Stimulated activated naive B cell treated with anti-CD40 and anti-IgM and Interleukin-4, amounts not matched to agents 10 μg/mL and 1 μg/mL and 100 μg/mL, for 72 hours (primary cell): Measurements from ENCODE around the gene ARL4A.
A peak's percentile ranks its signal among the peaks of the same experiment; 100 is the strongest.

Source experiments
- ATAC-seq, 2 donors: fragments of 150-1000 bp; cut with Tn5 transposase; replicated peaks; 2 replicates each; pipeline ENCODE4 v1.10.0; 2021; ENCODE audit warnings: moderate library complexity in 1 of 2
- DNase-seq: peaks from one replicate; pipeline ENCODE4 v3.0.0; 2021
- H3K27ac Mint-ChIP-seq: one replicate; pipeline ENCODE4 v1.8.0; 2022; ENCODE audit warnings: mild to moderate bottlenecking, mixed read lengths
- H3K27me3 Mint-ChIP-seq, 2 donors: one replicate each; pipeline ENCODE4 v1.8.0; 2022; ENCODE audit warnings: mixed read lengths in 2 of 2
- H3K36me3 Mint-ChIP-seq, 2 donors: one replicate each; pipeline ENCODE4 v1.8.0; 2022; ENCODE audit warnings: mixed read lengths in 2 of 2, mild to moderate bottlenecking in 1 of 2
- H3K4me1 Mint-ChIP-seq, 2 donors: one replicate each; pipeline ENCODE4 v1.8.0; 2022; ENCODE audit warnings: mixed read lengths in 2 of 2, mild to moderate bottlenecking in 1 of 2
- H3K4me3 Mint-ChIP-seq, 2 donors: one replicate each; pipeline ENCODE4 v1.8.0; 2022; ENCODE audit warnings: mild to moderate bottlenecking in 2 of 2, mixed read lengths in 2 of 2, moderate library complexity in 1 of 2
- H3K9me3 Mint-ChIP-seq, 2 donors: one replicate each; pipeline ENCODE4 v1.8.0; 2022; ENCODE audit warnings: mixed read lengths in 2 of 2, mild to moderate bottlenecking in 1 of 2

The ARL4A gene

DNA sequence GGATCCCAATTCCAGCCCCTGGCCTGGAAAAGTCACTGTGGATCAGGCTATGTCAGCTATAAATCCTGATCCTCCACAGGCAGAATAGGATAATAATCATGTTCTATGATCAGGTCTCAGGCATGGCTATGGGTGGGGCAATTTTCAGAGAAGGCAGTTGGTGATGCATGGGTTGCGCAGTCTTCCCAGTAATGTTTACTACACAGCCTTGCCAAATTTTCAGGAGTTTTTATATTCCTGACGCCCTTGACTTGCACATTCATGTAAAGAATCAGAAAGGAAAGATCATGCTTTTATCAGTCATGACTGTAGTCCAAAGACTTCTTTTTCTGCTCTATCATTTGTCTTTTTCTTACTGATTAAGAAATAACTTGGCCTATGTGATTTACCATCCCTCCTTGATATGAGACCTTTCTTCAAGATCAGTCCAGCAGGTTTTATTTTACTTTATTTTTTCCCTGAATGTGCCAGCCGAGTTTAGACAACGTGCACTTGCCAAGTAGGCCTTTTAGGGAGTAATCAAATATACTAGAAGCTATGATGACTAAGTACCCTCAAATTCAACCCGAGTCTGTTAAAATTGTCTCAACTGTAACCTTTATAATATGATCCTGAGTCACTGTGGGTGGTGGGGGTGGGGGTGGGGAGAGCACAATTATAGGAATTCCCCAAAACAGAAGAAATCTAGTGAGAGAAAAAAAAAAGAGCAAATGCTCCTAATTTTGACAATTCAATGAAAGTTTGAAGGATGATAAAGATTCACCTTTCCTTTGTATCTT, 31.9 kb downstream of the ARL4A start:
- ATAC-seq (peak; percentile 34 to 55), DNase-seq (no peak)
- Mint-ChIP-seq H3K27ac (peak overlapping the region; percentile 48), H3K4me1 (peaks cover 7% of the 10 kb centered on the region in 2 donors), H3K4me3 (no peak overlapping the region), H3K36me3 (peaks cover 0 to 3% of the 10 kb centered on the region in 2 donors), H3K27me3 (no peaks in the 10 kb centered on the region), H3K9me3 (no peaks in the 10 kb centered on the region)

- H3K4me3 Mint-ChIP-seq: peak overlapping the region; percentile 14 to 63
- H3K36me3 Mint-ChIP-seq: peaks cover 0 to 3% of the 10 kb centered on the region in 2 donors
- H3K27ac Mint-ChIP-seq: peak overlapping the region; percentile 48
- no peaks in the 10 kb centered on the region for H3K27me3 Mint-ChIP-seq
- peaks cover 7% of the 10 kb centered on the region in 2 donors for H3K4me1 Mint-ChIP-seq
- no peaks in the 10 kb centered on the region for H3K9me3 Mint-ChIP-seq
- DNase-seq: no peak
- peak in 1 of 2 donors; percentile 52 for ATAC-seq
Observed at GRCh38 chr7:12719981-12720865, 32.8 kb downstream of the ARL4A start.

- ATAC-seq (no peak), DNase-seq (no peak)
- no peaks in the 10 kb centered on the region for H3K27me3 Mint-ChIP-seq
- H3K36me3 Mint-ChIP-seq: peaks cover 0 to 3% of the 10 kb centered on the region in 2 donors
- peaks cover 4 to 7% of the 10 kb centered on the region in 2 donors for H3K4me1 Mint-ChIP-seq
- no peaks in the 10 kb centered on the region for H3K9me3 Mint-ChIP-seq
- no peak overlapping the region for H3K4me3 Mint-ChIP-seq
- H3K27ac Mint-ChIP-seq: no peak overlapping the region
Observed at GRCh38 chr7:12721286-12721830, 33.9 kb downstream of the ARL4A start.

DNA sequence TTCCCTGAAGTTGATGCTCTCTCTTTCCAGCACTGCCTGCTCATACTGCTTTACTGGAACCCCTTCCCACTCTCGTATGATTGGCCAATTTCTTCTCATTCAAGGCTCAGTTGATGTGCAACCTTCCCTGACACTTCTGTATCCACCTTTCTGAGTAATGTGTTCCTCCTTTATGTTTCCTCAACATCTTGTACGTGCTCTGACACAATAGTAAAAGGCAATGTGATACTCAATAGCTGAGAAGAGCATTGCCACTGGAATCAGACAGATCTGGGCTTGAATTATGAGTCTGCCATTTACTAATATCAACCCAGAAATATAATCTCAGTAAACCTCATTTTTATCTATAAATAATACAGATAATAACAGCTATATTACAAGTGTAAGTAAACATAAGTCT, 34.7 kb downstream of the ARL4A start:
- Mint-ChIP-seq H3K27me3 (no peaks in the 10 kb centered on the region), H3K4me3 (no peak overlapping the region), H3K4me1 (peaks cover 4 to 7% of the 10 kb centered on the region in 2 donors), H3K9me3 (no peaks in the 10 kb centered on the region), H3K36me3 (peaks cover 0 to 3% of the 10 kb centered on the region in 2 donors), H3K27ac (peak overlapping the region; percentile 38)
- no peak for DNase-seq
- ATAC-seq: no peak

DNA sequence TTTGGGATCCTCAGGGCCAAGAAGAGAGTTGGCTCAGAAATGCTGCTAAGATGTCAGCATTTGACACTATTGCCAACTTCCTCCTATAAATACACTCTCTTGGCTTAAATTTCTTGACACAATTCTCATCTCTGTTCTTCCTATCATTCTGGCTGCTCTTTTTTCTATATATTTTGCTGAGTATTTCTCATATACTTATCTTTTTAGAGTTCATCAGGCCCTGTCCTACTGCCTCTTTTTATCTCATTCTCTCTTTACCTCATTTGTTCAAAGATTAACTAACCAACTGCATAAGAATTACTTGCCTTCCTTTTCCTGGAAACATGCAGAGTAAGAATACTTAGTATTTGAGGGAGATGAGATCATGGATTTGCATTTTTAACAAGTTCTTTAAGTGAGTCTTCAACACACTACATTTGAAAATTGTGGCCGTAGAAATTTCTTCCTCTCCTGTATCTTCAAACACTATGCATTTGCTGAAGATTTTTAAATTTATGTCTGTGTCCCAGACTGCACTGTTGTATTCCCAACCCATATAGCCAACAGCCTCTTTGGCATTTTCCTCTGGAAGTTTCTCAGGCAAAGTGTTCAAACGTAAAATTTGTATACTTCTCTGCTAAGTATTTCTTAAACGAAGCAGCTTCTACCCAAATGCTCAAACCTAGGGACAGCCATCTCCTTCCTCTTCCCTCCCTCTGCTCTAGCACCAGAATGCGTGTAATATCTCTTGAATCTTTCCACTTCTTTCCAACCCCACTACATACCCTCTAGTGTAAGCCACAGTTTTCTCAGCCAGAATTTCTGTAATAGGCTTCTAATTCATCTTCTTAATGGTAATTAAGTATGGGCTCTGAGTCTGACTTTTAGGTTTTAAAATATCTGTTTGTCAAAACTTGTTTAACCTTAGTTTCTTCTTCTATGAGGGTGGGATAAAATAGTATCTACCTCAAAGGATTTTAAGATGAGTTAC, 35.5 kb downstream of the ARL4A start:
- ATAC-seq: no peak
- Mint-ChIP-seq H3K27ac (no peak overlapping the region), H3K4me3 (no peak overlapping the region)

GRCh38 chr7:12725575-12726316, 38.3 kb downstream of the ARL4A start:
- H3K4me1 Mint-ChIP-seq: peaks cover 0 to 5% of the 10 kb centered on the region in 2 donors
- no peak for ATAC-seq
- H3K9me3 Mint-ChIP-seq: no peaks in the 10 kb centered on the region
- H3K27ac Mint-ChIP-seq: no peak overlapping the region
- DNase-seq: no peak
- no peak overlapping the region for H3K4me3 Mint-ChIP-seq
- no peaks in the 10 kb centered on the region for H3K36me3 Mint-ChIP-seq
- no peaks in the 10 kb centered on the region for H3K27me3 Mint-ChIP-seq

More for the DNA sequence above, 35.5 kb downstream of the ARL4A start:
- no peaks in the 10 kb centered on the region for H3K9me3 Mint-ChIP-seq
- H3K4me1 Mint-ChIP-seq: peaks cover 4 to 7% of the 10 kb centered on the region in 2 donors
- H3K36me3 Mint-ChIP-seq: peaks cover 0 to 3% of the 10 kb centered on the region in 2 donors
- no peaks in the 10 kb centered on the region for H3K27me3 Mint-ChIP-seq
- no peak for DNase-seq

DNA sequence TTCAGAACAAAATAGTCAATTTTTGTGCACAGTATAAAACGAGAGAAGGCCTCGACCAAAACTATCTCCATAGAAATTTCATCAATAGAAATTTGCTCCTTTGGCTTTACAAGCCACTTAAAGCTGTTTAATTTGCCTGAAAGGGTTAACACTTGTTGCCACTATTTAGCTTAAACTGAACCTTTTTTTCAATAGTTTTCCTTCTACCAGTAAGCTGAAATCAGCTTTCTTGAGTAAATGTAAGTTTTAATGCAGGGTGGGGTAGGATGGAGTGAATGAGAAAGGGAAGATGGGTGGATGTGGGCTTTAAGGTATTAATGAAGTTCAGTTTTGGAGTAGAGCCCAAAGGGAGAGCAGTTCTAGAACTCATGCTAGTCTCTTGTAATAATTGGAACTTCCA, 39.5 kb downstream of the ARL4A start:
- DNase-seq (no peak), ATAC-seq (no peak)
- Mint-ChIP-seq H3K27ac (no peak overlapping the region), H3K36me3 (no peaks in the 10 kb centered on the region), H3K9me3 (no peaks in the 10 kb centered on the region), H3K4me3 (no peak overlapping the region), H3K4me1 (peaks cover 6 to 8% of the 10 kb centered on the region in 2 donors), H3K27me3 (no peaks in the 10 kb centered on the region)

GRCh38 chr7:12727455-12728191, 40.2 kb downstream of the ARL4A start:
- H3K9me3 Mint-ChIP-seq: no peaks in the 10 kb centered on the region
- H3K36me3 Mint-ChIP-seq: no peaks in the 10 kb centered on the region
- no peak overlapping the region for H3K4me3 Mint-ChIP-seq
- peaks cover 6 to 9% of the 10 kb centered on the region in 2 donors for H3K4me1 Mint-ChIP-seq
- no peaks in the 10 kb centered on the region for H3K27me3 Mint-ChIP-seq
- no peak overlapping the region for H3K27ac Mint-ChIP-seq
- ATAC-seq (no peak), DNase-seq (no peak)

DNA sequence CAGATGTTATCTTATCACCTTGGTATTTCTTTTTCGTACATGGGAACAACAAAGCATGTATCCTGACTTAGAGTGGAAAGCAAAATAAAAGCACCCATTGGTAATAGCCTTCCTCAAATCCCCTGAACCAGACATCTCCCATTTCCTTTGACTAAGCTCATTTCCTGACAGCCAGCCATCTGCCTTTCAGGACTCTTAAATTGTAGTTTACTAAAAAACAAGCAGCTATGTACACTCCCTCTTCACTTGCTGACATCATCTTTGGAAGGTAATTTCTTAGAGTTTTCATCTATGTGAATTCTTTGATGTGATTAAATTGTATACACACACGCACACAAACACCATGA, 40.7 kb downstream of the ARL4A start:
- Mint-ChIP-seq H3K9me3 (no peaks in the 10 kb centered on the region), H3K4me1 (peaks cover 6 to 9% of the 10 kb centered on the region in 2 donors), H3K4me3 (no peak overlapping the region), H3K27ac (no peak overlapping the region), H3K36me3 (no peaks in the 10 kb centered on the region), H3K27me3 (no peaks in the 10 kb centered on the region)
- ATAC-seq (no peak), DNase-seq (no peak)

DNA sequence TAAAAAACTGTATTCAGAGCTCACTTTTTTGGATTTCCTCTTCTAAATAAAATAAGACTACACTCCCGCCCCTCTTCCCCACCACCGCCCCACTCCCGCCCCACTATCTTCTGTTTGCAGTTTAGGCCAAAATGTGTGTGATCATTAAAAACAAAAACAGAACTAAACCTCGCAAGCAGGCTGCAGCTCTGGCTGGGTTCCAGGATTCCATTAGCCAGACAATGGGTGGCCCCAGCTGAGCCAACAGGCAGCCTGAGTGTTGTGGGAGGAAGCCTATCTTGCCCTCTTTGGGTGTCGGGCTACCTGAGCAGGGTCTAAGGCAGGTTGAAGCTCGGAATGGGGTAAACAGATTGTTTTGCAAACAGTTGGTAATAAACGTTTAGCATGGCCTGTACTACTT, 41.7 kb downstream of the ARL4A start:
- H3K4me1 Mint-ChIP-seq: peaks cover 6 to 8% of the 10 kb centered on the region in 2 donors

GRCh38 chr7:12730523-12730922, 43.1 kb downstream of the ARL4A start:
- peaks cover 6 to 8% of the 10 kb centered on the region in 2 donors for H3K4me1 Mint-ChIP-seq
- DNase-seq (no peak), ATAC-seq (no peak)
- H3K36me3 Mint-ChIP-seq: no peaks in the 10 kb centered on the region
- H3K27ac Mint-ChIP-seq: no peak overlapping the region
- H3K4me3 Mint-ChIP-seq: no peak overlapping the region
- no peaks in the 10 kb centered on the region for H3K9me3 Mint-ChIP-seq
- no peaks in the 10 kb centered on the region for H3K27me3 Mint-ChIP-seq

More for the DNA sequence above, 41.7 kb downstream of the ARL4A start:
- no peak overlapping the region for H3K27ac Mint-ChIP-seq
- no peaks in the 10 kb centered on the region for H3K27me3 Mint-ChIP-seq
- no peak overlapping the region for H3K4me3 Mint-ChIP-seq
- DNase-seq (no peak), ATAC-seq (no peak)
- no peaks in the 10 kb centered on the region for H3K36me3 Mint-ChIP-seq
- no peaks in the 10 kb centered on the region for H3K9me3 Mint-ChIP-seq

DNA sequence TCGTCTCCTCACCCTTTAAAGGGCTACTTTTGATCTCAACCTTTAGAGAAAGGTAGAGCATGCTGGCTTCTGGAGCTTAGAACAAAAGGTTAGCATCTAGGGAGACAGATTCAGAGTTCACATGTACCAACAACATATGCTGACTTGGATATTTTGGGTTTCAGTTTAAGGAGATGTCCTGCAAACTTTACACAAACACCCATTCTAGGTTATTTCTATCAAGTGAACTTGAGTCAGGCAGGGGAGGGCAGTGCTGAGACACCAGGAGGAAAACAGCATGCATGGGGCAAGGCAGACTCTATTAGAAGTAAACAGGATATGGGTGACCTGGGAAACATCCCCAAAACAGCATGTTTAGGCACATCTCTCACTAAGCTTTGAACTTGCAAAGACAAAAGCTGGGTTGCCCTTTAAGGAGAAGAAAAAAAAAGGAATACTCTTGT, 43.8 kb downstream of the ARL4A start:
- Mint-ChIP-seq H3K27ac (no peak overlapping the region), H3K9me3 (no peaks in the 10 kb centered on the region), H3K36me3 (no peaks in the 10 kb centered on the region), H3K4me1 (peaks cover 6 to 8% of the 10 kb centered on the region in 2 donors), H3K4me3 (no peak overlapping the region), H3K27me3 (no peaks in the 10 kb centered on the region)
- ATAC-seq (no peak), DNase-seq (no peak)
